MM.1S (cell line): ENCODE measurements around the gene NDN.

ENCODE experiments used
- DNase-seq: peaks from one replicate; pipeline ENCODE4 v3.0.0-alpha.2; 2015
- H2AFZ ChIP-seq: fragments of 300-600 bp; sonication (generic); 2 replicates; pipeline ENCODE4 v1.6.0; 2016; ENCODE audit warnings: antibody characterized with exemption, low read length
- H3F3A ChIP-seq: fragments of 300-600 bp; sonication (generic); 2 replicates; pipeline ENCODE4 v1.6.1; 2016; ENCODE audit warnings: mild to moderate bottlenecking, antibody characterized with exemption, low read length, moderate library complexity, mixed read lengths; ENCODE audit not compliant: insufficient read depth
- H3K27ac ChIP-seq: fragments of 300-600 bp; sonication (generic); 2 replicates; pipeline ENCODE4 v1.5.1; 2016; ENCODE audit warnings: mild to moderate bottlenecking, low read length
- H3K27me3 ChIP-seq: fragments of 300-600 bp; sonication (generic); replicated peaks from 2 replicates; pipeline ENCODE4 v1.6.0; 2016; ENCODE audit warnings: low read length; ENCODE audit not compliant: insufficient read depth
- H3K36me3 ChIP-seq: fragments of 300-600 bp; sonication (generic); replicated peaks from 2 replicates; pipeline ENCODE4 v1.6.1; 2016; ENCODE audit warnings: mild to moderate bottlenecking, low read length, mixed read lengths; ENCODE audit not compliant: insufficient read depth
- H3K4me1 ChIP-seq: fragments of 300-600 bp; sonication (generic); 2 replicates; pipeline ENCODE4 v1.6.1; 2016; ENCODE audit warnings: low read length, mixed read lengths
- H3K4me2 ChIP-seq: fragments of 300-600 bp; sonication (generic); 2 replicates; pipeline ENCODE4 v1.6.0; 2016; ENCODE audit warnings: low read depth, low read length
- H3K4me3 ChIP-seq: fragments of 300-600 bp; sonication (generic); 2 replicates; pipeline ENCODE4 v1.5.1; 2016; ENCODE audit warnings: low read length, mixed read lengths
- H3K79me2 ChIP-seq: fragments of 300-600 bp; sonication (generic); 2 replicates; pipeline ENCODE4 v1.6.1; 2016; ENCODE audit warnings: mixed run types, low read length, mixed read lengths
- H3K9ac ChIP-seq: fragments of 300-600 bp; sonication (generic); 2 replicates; pipeline ENCODE4 v1.6.1; 2016; ENCODE audit warnings: low read length, mixed read lengths
- H3K9me2 ChIP-seq: fragments of 300-600 bp; sonication (generic); replicated peaks from 2 replicates; pipeline ENCODE4 v1.6.1; 2016; ENCODE audit warnings: mild to moderate bottlenecking, low read length, mixed read lengths; ENCODE audit not compliant: insufficient read depth
- H3K9me3 ChIP-seq: fragments of 300-600 bp; sonication (generic); replicated peaks from 2 replicates; pipeline ENCODE4 v1.6.1; 2016; ENCODE audit warnings: mild to moderate bottlenecking, low read length, mixed read lengths; ENCODE audit not compliant: insufficient read depth
- H4K20me1 ChIP-seq: fragments of 300-600 bp; sonication (generic); 2 replicates; pipeline ENCODE4 v1.6.1; 2016; ENCODE audit warnings: mild to moderate bottlenecking, low read length, moderate library complexity, mixed read lengths; ENCODE audit not compliant: insufficient read depth
- EZH2 ChIP-seq: fragments of 300-600 bp; sonication (generic); optimal IDR thresholded peaks from 2 replicates; pipeline ENCODE3; 2017; ENCODE audit warnings: low read depth, mild to moderate bottlenecking, antibody characterized with exemption, low read length, mixed read lengths
- EZH2phosphoT487 ChIP-seq: fragments of 300-600 bp; sonication (generic); IDR thresholded peaks from 2 replicates; pipeline ENCODE4 v1.6.1; 2018; ENCODE audit warnings: antibody characterized with exemption, low read length
- TF ChIP-seq, protein P1 (sequence below): fragments of 300-600 bp; sonication (generic); IDR thresholded peaks from 2 replicates; pipeline ENCODE4 v1.5.1; 2016; ENCODE audit warnings: antibody characterized with exemption, low read length, mixed read lengths

NDN gene

DNA sequence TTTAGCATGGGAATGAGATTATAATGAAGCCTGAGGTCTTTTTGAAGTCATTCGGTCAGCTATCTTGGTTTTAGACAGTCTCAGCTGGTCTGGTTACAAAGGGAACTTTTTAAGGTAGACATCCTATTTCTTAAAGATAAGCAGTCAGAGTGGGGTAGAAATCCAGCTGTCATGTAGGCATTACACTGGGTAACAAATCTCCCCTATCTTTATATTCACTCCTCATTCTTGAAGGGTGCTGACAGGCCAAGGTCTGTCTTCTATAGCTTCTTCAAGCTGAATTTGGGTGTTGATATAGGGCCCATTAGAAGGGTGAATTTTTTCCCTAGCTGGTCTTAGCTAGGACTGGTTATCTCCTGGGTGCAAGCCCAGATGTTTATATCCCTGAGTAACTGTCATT lies 21.2 kb upstream of the NDN start:
- H4K20me1 ChIP-seq, result no peaks in the 10 kb centered on the region
- TF ChIP-seq, protein P1, sequence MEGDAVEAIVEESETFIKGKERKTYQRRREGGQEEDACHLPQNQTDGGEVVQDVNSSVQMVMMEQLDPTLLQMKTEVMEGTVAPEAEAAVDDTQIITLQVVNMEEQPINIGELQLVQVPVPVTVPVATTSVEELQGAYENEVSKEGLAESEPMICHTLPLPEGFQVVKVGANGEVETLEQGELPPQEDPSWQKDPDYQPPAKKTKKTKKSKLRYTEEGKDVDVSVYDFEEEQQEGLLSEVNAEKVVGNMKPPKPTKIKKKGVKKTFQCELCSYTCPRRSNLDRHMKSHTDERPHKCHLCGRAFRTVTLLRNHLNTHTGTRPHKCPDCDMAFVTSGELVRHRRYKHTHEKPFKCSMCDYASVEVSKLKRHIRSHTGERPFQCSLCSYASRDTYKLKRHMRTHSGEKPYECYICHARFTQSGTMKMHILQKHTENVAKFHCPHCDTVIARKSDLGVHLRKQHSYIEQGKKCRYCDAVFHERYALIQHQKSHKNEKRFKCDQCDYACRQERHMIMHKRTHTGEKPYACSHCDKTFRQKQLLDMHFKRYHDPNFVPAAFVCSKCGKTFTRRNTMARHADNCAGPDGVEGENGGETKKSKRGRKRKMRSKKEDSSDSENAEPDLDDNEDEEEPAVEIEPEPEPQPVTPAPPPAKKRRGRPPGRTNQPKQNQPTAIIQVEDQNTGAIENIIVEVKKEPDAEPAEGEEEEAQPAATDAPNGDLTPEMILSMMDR, result no peak
- TF ChIP-seq EZH2phosphoT487 (no peak), EZH2 (no peak)
- no peak for DNase-seq
- no peak overlapping the region for H3K4me2 ChIP-seq
- H3K9me2 ChIP-seq, result no peaks in the 10 kb centered on the region
- no peaks in the 10 kb centered on the region for H3K4me1 ChIP-seq
- no peaks in the 10 kb centered on the region for H3K27me3 ChIP-seq
- H3K9ac ChIP-seq, result no peak overlapping the region
- no peak overlapping the region for H2AFZ ChIP-seq
- H3K79me2 ChIP-seq, result no peaks in the 10 kb centered on the region
- H3K36me3 ChIP-seq, result no peaks in the 10 kb centered on the region
- no peaks in the 10 kb centered on the region for H3F3A ChIP-seq
- no peaks in the 10 kb centered on the region for H3K9me3 ChIP-seq
- no peak overlapping the region for H3K27ac ChIP-seq
- H3K4me3 ChIP-seq, result no peak overlapping the region

DNA sequence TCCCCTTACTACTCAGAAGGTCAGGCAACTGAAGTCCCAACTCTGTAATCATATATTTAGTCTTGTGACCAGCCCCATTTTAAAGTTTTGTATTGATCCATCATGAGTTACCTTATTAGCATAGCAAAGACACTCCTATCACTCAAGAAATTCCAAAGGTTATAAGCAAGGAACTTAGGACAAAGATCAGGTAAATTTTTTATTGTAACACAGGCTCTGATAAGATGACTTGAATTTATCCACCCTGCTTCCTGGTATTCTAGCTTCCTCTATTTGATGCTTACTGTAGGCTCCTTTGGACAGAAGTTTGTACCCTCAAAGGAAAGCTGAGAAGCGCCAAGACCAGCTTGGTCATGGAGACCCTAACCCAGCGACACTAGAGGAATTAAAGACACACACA lies 8.2 kb upstream of the NDN start:
- TF ChIP-seq, protein P1, result no peak
- no peak for TF ChIP-seq EZH2phosphoT487
- TF ChIP-seq EZH2, result no peak
- no peak for DNase-seq
- Histone ChIP-seq H3K4me2 (no peak overlapping the region), H4K20me1 (no peaks in the 10 kb centered on the region), H2AFZ (no peak overlapping the region), H3K9ac (no peak overlapping the region), H3K9me2 (no peaks in the 10 kb centered on the region), H3K27me3 (no peaks in the 10 kb centered on the region), H3F3A (no peaks in the 10 kb centered on the region), H3K27ac (no peak overlapping the region), H3K9me3 (no peaks in the 10 kb centered on the region), H3K4me3 (no peak overlapping the region), H3K79me2 (no peaks in the 10 kb centered on the region), H3K36me3 (no peaks in the 10 kb centered on the region), H3K4me1 (no peaks in the 10 kb centered on the region)

DNA sequence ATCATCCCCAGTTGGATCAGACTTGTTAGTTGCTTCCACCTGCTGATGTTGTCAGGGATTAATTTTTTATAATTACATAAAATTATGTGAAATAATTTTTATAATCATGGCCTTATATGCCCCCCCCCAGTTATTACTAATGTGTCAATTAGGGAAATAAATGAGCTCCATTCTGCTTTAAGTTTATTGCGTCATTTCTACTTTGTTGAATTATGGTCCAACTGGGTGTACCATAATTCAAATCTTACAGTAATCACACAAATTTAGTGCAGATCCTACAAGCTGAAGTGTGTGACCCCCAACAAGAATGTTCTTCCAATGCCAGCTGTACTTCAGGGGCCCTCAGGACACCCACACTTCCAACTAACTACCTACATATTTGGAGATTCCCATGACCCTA lies 7.5 kb upstream of the NDN start:
- Histone ChIP-seq H3K36me3 (no peaks in the 10 kb centered on the region), H2AFZ (no peak overlapping the region), H3K79me2 (no peaks in the 10 kb centered on the region), H3K9me3 (no peaks in the 10 kb centered on the region), H3K4me2 (no peak overlapping the region), H4K20me1 (no peaks in the 10 kb centered on the region), H3K9ac (no peak overlapping the region), H3F3A (no peaks in the 10 kb centered on the region), H3K9me2 (no peaks in the 10 kb centered on the region), H3K4me3 (no peak overlapping the region), H3K27me3 (no peaks in the 10 kb centered on the region), H3K27ac (no peak overlapping the region), H3K4me1 (no peaks in the 10 kb centered on the region)
- TF ChIP-seq EZH2phosphoT487 (no peak), EZH2 (no peak)
- TF ChIP-seq, protein P1, result no peak
- DNase-seq, result no peak

DNA sequence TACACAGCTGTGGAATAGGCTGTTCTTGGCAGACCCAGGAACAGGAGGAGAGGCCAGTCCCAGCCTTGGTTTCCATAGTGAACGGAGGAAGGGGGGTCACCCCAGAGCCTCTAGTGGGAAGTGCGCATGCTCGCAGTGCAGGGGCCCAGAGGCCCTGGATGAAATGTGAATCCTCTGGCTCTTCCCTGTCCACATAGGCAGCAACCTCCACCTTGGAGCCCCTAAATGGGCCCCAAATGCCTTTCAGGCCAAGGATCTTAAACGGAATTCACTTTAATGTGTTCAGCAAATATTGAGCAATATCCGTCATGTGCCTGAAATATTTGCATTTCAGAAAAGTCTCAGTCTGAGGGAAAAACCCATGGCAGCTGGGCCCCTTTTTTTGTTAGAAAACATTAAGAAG lies 3.3 kb upstream of the NDN start:
- DNase-seq, result no peak
- Histone ChIP-seq H3K27ac (no peak overlapping the region), H3K4me1 (no peaks in the 10 kb centered on the region), H4K20me1 (no peaks in the 10 kb centered on the region), H3F3A (no peaks in the 10 kb centered on the region), H3K27me3 (no peaks in the 10 kb centered on the region), H3K4me3 (no peak overlapping the region), H3K9me3 (no peaks in the 10 kb centered on the region), H3K36me3 (no peaks in the 10 kb centered on the region), H3K9me2 (no peaks in the 10 kb centered on the region), H3K79me2 (no peaks in the 10 kb centered on the region), H3K4me2 (no peak overlapping the region), H3K9ac (no peak overlapping the region), H2AFZ (no peak overlapping the region)
- TF ChIP-seq, protein P1, result no peak
- TF ChIP-seq EZH2 (no peak), EZH2phosphoT487 (no peak)
